Measurements from ENCODE around the gene AMACR. TPM values are rescaled to one million over a fixed set of nuclear protein-coding genes. Genes with fewer than 3 reads are reported as not detected.
A peak's percentile ranks its signal among the peaks of the same experiment; 100 is the strongest.

Gene AMACR
- total RNA-seq, 1 donor, result 15.2 TPM

DNA sequence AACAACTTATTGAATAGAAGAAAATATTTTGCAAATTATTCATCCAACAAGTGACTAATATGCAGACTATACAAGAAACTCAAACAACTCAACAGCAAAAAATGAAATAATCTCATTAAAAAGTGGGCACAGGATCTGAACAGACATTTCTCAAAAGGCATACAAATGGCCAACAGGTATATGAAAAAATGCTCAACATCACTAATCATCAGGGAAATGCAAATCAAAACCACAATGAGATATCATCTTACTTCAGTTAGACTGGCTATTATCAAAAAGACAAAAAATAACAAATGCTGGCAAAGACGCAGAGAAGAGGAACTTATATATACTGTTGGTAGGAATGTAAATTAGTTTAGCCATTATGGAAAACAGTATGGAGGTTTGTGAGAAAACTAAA, 1.8 kb upstream of the AMACR start:
- Histone ChIP-seq H3K27me3 (ENCODE audit: insufficient read depth, low read length) (no peaks in the 10 kb centered on the region), H2AFZ (ENCODE audit: low read length) (no peak overlapping the region), H3K4me3 (ENCODE audit: insufficient read depth, low read length) (no peak overlapping the region), H3K9me3 (ENCODE audit: low read depth, low read length) (no peaks in the 10 kb centered on the region), H3K36me3 (ENCODE audit: insufficient read depth, low read length) (peaks cover under 1% of the 10 kb centered on the region), H3K4me1 (ENCODE audit: insufficient read depth, low read length) (peaks cover 23% of the 10 kb centered on the region), H3K4me2 (ENCODE audit: insufficient read depth, low read length) (no peak overlapping the region), H3K27ac (ENCODE audit: low read depth, low read length) (no peak overlapping the region), H4K20me1 (ENCODE audit: insufficient read depth, low read length) (no peaks in the 10 kb centered on the region), H3K79me2 (ENCODE audit: insufficient read depth, low read length) (peaks cover 13% of the 10 kb centered on the region)
- no peak for DNase-seq (ENCODE audit: insufficient read length, low spot score, missing footprints)
- TF ChIP-seq, protein P1, sequence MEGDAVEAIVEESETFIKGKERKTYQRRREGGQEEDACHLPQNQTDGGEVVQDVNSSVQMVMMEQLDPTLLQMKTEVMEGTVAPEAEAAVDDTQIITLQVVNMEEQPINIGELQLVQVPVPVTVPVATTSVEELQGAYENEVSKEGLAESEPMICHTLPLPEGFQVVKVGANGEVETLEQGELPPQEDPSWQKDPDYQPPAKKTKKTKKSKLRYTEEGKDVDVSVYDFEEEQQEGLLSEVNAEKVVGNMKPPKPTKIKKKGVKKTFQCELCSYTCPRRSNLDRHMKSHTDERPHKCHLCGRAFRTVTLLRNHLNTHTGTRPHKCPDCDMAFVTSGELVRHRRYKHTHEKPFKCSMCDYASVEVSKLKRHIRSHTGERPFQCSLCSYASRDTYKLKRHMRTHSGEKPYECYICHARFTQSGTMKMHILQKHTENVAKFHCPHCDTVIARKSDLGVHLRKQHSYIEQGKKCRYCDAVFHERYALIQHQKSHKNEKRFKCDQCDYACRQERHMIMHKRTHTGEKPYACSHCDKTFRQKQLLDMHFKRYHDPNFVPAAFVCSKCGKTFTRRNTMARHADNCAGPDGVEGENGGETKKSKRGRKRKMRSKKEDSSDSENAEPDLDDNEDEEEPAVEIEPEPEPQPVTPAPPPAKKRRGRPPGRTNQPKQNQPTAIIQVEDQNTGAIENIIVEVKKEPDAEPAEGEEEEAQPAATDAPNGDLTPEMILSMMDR (IDR thresholded peaks at IDR 0.05; ENCODE audit: extremely low read depth, low read depth, low read length), result no peak

DNA sequence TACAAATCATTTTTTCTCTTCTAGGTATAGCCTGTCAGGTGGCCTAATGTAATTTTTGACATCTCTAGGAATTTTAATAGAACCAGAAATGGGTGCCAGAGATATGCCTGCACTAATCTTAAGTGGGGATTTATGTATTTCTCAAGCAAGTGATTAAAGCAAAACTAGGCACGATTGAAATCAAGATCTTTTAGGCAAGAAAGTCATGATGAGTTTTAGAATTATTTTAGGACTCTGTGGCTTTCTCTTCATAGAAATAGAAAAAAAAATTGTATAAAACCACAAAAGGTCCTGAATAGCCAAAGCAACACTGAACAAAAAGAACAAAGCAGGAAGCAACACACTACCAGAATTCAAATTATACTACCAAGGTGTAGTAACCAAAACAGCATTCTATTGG, 952 bp upstream of the AMACR start:
- H2AFZ ChIP-seq (ENCODE audit: low read length), result peak overlapping the region; percentile 97
- H3K27me3 ChIP-seq (ENCODE audit: insufficient read depth, low read length), result no peaks in the 10 kb centered on the region
- H3K4me2 ChIP-seq (ENCODE audit: insufficient read depth, low read length), result peak overlapping the region; percentile 98
- peaks cover 7% of the 10 kb centered on the region for H3K36me3 ChIP-seq (ENCODE audit: insufficient read depth, low read length)
- TF ChIP-seq, protein P1 (IDR thresholded peaks at IDR 0.05; ENCODE audit: extremely low read depth, low read depth, low read length), result no peak
- peak overlapping the region; percentile 86 for H3K27ac ChIP-seq (ENCODE audit: low read depth, low read length)
- H3K4me1 ChIP-seq (ENCODE audit: insufficient read depth, low read length), result peaks cover 23% of the 10 kb centered on the region
- no peaks in the 10 kb centered on the region for H4K20me1 ChIP-seq (ENCODE audit: insufficient read depth, low read length)
- H3K79me2 ChIP-seq (ENCODE audit: insufficient read depth, low read length), result peaks cover 13% of the 10 kb centered on the region
- peak overlapping the region; percentile 91 for H3K4me3 ChIP-seq (ENCODE audit: insufficient read depth, low read length)
- H3K9me3 ChIP-seq (ENCODE audit: low read depth, low read length), result no peaks in the 10 kb centered on the region
- DNase-seq (ENCODE audit: insufficient read length, low spot score, missing footprints), result no peak

DNA sequence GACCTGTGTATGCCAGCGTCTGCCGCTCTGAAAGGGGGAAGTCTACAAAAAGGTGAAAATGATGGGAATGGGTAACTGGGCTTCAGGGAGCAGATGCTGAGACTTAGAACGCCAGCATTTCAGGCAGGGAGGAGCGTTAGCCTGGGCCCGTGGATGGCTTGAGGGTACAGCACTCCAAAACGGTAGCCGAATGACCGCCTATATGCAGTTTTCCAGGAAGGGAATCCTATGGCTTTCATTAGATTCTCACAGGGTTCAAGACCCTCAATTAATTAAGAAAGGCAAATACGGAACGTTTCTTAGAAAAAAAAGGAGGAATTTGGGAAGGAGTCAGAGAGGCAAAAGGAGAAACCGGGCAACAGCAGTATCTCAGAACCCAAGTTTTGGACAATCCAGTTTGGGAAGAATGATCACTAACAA, 639 bp downstream of the AMACR start:
- no peaks in the 10 kb centered on the region for H3K9me3 ChIP-seq (ENCODE audit: low read depth, low read length)
- H3K4me2 ChIP-seq (ENCODE audit: insufficient read depth, low read length), result peak overlapping the region; percentile 98
- TF ChIP-seq, protein P1 (IDR thresholded peaks at IDR 0.05; ENCODE audit: extremely low read depth, low read depth, low read length), result no peak
- peak overlapping the region; percentile 97 for H2AFZ ChIP-seq (ENCODE audit: low read length)
- no peaks in the 10 kb centered on the region for H4K20me1 ChIP-seq (ENCODE audit: insufficient read depth, low read length)
- peak overlapping the region; percentile 86 for H3K27ac ChIP-seq (ENCODE audit: low read depth, low read length)
- peaks cover 18% of the 10 kb centered on the region for H3K36me3 ChIP-seq (ENCODE audit: insufficient read depth, low read length)
- DNase-seq (ENCODE audit: insufficient read length, low spot score, missing footprints), result no peak
- H3K4me1 ChIP-seq (ENCODE audit: insufficient read depth, low read length), result peaks cover 23% of the 10 kb centered on the region
- H3K4me3 ChIP-seq (ENCODE audit: insufficient read depth, low read length), result peak overlapping the region; percentile 91
- H3K79me2 ChIP-seq (ENCODE audit: insufficient read depth, low read length), result peaks cover 13% of the 10 kb centered on the region
- H3K27me3 ChIP-seq (ENCODE audit: insufficient read depth, low read length), result no peaks in the 10 kb centered on the region

DNA sequence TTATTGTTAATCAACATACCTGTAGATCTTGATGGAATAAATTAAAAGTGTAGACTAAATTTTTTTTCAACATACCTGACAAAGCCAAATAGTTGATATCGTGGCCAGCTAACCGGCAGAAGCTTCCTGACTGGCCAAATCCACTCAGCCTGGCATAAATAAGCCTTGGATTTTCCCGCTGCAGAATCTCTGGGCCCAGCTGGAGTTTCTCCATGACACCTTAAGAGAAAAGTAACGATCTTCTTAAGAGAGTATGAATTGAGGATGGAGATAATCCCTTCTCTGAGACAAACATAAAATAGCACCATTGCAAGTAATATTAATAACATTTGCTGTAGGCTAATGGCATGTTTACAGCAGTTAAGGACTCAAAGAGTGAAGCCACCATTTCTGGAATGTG, 2.2 kb downstream of the AMACR start:
- Histone ChIP-seq H3K4me1 (ENCODE audit: insufficient read depth, low read length) (peaks cover 23% of the 10 kb centered on the region), H3K36me3 (ENCODE audit: insufficient read depth, low read length) (peaks cover 18% of the 10 kb centered on the region), H3K27ac (ENCODE audit: low read depth, low read length) (no peak overlapping the region), H2AFZ (ENCODE audit: low read length) (no peak overlapping the region), H3K4me3 (ENCODE audit: insufficient read depth, low read length) (no peak overlapping the region), H3K9me3 (ENCODE audit: low read depth, low read length) (no peaks in the 10 kb centered on the region), H3K4me2 (ENCODE audit: insufficient read depth, low read length) (no peak overlapping the region), H3K27me3 (ENCODE audit: insufficient read depth, low read length) (no peaks in the 10 kb centered on the region), H3K79me2 (ENCODE audit: insufficient read depth, low read length) (peaks cover 13% of the 10 kb centered on the region), H4K20me1 (ENCODE audit: insufficient read depth, low read length) (no peaks in the 10 kb centered on the region)
- DNase-seq (ENCODE audit: insufficient read length, low spot score, missing footprints), result no peak
- TF ChIP-seq, protein P1 (IDR thresholded peaks at IDR 0.05; ENCODE audit: extremely low read depth, low read depth, low read length), result no peak
